ENCODE data around the gene STXBP6. TPM values are rescaled to one million over a fixed set of nuclear protein-coding genes. Genes with fewer than 3 reads are reported as not detected.

STXBP6 gene
- total RNA-seq, 1 experiment from 2014 or later: 16.0 TPM

GRCh38 chr14:24889843-24890242 lies 160.1 kb downstream of the STXBP6 start:
- DNase-seq (ENCODE audit: low read depth): no peak

GRCh38 chr14:24888532-24888931 lies 161.4 kb downstream of the STXBP6 start:
- DNase-seq (ENCODE audit: low read depth): no peak

- DNase-seq (ENCODE audit: low read depth): peak; percentile 15
Measured at GRCh38 chr14:24887623-24888304, 162.2 kb downstream of the STXBP6 start.

GRCh38 chr14:24885410-24885913 lies 164.5 kb downstream of the STXBP6 start:
- no peak for DNase-seq (ENCODE audit: low read depth)

- DNase-seq (ENCODE audit: low read depth): no peak
Measured at GRCh38 chr14:24883576-24883975, 166.4 kb downstream of the STXBP6 start.

GRCh38 chr14:24881116-24881893 lies 168.6 kb downstream of the STXBP6 start:
- DNase-seq (ENCODE audit: low read depth): no peak

- no peak for DNase-seq (ENCODE audit: low read depth)
Measured at GRCh38 chr14:24880689-24881088, 169.3 kb downstream of the STXBP6 start.

- no peak for DNase-seq (ENCODE audit: low read depth)
Measured at GRCh38 chr14:24879661-24880386, 170.1 kb downstream of the STXBP6 start.

GRCh38 chr14:24876996-24877395 lies 173.0 kb downstream of the STXBP6 start:
- no peak for DNase-seq (ENCODE audit: low read depth)

GRCh38 chr14:24875991-24876878 lies 173.7 kb downstream of the STXBP6 start:
- no peak for DNase-seq (ENCODE audit: low read depth)

GRCh38 chr14:24875203-24875838 lies 174.6 kb downstream of the STXBP6 start:
- DNase-seq (ENCODE audit: low read depth): no peak

- no peak for DNase-seq (ENCODE audit: low read depth)
Measured at GRCh38 chr14:24874514-24875202, 175.3 kb downstream of the STXBP6 start.

- DNase-seq (ENCODE audit: low read depth): no peak
Measured at GRCh38 chr14:24873551-24873950, 176.4 kb downstream of the STXBP6 start.

GRCh38 chr14:24870949-24871701 lies 178.8 kb downstream of the STXBP6 start:
- DNase-seq (ENCODE audit: low read depth): no peak

- no peak for DNase-seq (ENCODE audit: low read depth)
Measured at GRCh38 chr14:24868389-24868788, 181.6 kb downstream of the STXBP6 start.

- DNase-seq (ENCODE audit: low read depth): no peak
Measured at GRCh38 chr14:24866067-24866639, 183.8 kb downstream of the STXBP6 start.

GRCh38 chr14:24863968-24864684 lies 185.8 kb downstream of the STXBP6 start:
- no peak for DNase-seq (ENCODE audit: low read depth)

GRCh38 chr14:24861083-24861630 lies 188.8 kb downstream of the STXBP6 start:
- peak; percentile 71 for DNase-seq (ENCODE audit: low read depth)

Measured in HT1080 (cell line).